ENCODE results near the gene SOSTDC1.

GRCh38 chr7:16423761-16424160 lies 41.8 kb downstream of the SOSTDC1 start:
- TF ChIP-seq EZH2 (IDR thresholded peaks at IDR 0.05; ENCODE audit: borderline replicate concordance, insufficient read depth, low read length, poor library complexity, severe bottlenecking), result no peak
- no peak for TF ChIP-seq CTCF (IDR thresholded peaks at IDR 0.05; ENCODE audit: poor library complexity, severe bottlenecking)
- TF ChIP-seq, protein P1, sequence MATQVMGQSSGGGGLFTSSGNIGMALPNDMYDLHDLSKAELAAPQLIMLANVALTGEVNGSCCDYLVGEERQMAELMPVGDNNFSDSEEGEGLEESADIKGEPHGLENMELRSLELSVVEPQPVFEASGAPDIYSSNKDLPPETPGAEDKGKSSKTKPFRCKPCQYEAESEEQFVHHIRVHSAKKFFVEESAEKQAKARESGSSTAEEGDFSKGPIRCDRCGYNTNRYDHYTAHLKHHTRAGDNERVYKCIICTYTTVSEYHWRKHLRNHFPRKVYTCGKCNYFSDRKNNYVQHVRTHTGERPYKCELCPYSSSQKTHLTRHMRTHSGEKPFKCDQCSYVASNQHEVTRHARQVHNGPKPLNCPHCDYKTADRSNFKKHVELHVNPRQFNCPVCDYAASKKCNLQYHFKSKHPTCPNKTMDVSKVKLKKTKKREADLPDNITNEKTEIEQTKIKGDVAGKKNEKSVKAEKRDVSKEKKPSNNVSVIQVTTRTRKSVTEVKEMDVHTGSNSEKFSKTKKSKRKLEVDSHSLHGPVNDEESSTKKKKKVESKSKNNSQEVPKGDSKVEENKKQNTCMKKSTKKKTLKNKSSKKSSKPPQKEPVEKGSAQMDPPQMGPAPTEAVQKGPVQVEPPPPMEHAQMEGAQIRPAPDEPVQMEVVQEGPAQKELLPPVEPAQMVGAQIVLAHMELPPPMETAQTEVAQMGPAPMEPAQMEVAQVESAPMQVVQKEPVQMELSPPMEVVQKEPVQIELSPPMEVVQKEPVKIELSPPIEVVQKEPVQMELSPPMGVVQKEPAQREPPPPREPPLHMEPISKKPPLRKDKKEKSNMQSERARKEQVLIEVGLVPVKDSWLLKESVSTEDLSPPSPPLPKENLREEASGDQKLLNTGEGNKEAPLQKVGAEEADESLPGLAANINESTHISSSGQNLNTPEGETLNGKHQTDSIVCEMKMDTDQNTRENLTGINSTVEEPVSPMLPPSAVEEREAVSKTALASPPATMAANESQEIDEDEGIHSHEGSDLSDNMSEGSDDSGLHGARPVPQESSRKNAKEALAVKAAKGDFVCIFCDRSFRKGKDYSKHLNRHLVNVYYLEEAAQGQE (IDR thresholded peaks at IDR 0.05; ENCODE audit: borderline replicate concordance), result no peak
- no peak for TF ChIP-seq EP300 (conservative IDR thresholded peaks at IDR 0.05; ENCODE audit: poor library complexity, severe bottlenecking)
- TF ChIP-seq POLR2AphosphoS5 (IDR thresholded peaks at IDR 0.05), result no peak
- no peak for TF ChIP-seq RAD21 (conservative IDR thresholded peaks at IDR 0.05)
- no peak for TF ChIP-seq TAF1 (IDR thresholded peaks at IDR 0.05; ENCODE audit: low read depth)
- no peak for TF ChIP-seq SMC3 (conservative IDR thresholded peaks at IDR 0.05; ENCODE audit: poor library complexity)
- TF ChIP-seq MXI1 (conservative IDR thresholded peaks at IDR 0.05; ENCODE audit: poor library complexity, severe bottlenecking), result no peak
